CD4-positive, alpha-beta T cell treated with Interleukin-12 subunit alpha and Interleukin-12 subunit beta, for 1 hour (primary cell): ENCODE results near the gene CLOCK.

Experiments
- DNase-seq: peaks from one replicate; pipeline ENCODE4 v3.0.0-alpha.2; 2020

Gene CLOCK

DNA sequence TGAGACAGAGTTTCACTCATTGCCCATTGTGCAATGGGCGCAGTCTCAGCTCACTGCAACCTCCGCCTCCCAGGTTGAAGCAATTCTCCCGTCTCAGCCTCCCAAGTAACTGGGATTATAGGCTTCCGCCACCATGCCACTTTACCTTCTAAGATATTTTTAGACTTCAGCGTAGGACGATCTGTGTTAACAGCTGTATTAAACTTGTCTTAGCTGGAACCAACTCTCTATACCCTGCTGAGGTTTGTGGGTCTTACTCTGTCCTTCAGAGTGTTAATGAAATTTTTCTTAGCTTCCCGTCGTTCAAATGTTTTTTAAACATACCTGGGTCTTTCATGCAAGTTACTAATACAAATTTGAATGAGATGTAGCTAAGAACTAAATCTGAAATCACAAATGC lies 136.3 kb downstream of the CLOCK start:
- no peak for DNase-seq

DNA sequence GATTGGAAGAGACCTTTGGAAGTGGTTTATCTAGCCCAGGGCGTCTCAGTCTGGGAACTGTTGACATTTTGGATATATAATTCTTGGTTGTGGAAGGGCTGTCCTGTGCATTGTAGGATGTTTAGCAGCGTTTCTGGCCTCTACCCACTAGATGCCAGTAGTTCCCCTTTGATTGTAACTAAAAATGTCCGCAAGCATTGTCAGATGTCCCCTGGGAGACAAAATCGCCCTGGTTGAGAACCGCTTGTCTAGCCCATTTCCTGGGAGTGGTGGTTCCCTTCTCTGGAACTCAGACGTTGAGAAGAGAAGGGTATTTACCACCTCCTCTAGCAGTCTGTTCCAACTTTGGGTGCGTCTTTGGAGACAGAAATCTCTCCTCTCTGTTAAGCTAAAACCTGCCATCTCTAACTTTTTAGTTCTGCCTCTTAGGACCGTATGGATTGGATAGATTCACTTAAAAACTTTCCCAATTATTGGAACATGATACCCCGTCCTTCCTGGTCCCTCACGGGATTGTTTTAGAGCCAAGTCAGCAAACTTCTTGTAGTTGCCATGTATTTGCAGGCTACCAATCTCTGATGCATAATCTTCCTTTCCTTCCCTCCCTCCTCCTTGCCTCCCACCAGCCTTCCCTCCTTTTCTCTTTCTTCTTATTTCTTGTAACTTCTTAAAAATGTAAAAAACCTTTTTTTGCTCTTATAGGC lies 137.1 kb downstream of the CLOCK start:
- peak; percentile 10 for DNase-seq

- no peak for DNase-seq
Measured at GRCh38 chr4:55407764-55408163, 138.9 kb downstream of the CLOCK start.

DNA sequence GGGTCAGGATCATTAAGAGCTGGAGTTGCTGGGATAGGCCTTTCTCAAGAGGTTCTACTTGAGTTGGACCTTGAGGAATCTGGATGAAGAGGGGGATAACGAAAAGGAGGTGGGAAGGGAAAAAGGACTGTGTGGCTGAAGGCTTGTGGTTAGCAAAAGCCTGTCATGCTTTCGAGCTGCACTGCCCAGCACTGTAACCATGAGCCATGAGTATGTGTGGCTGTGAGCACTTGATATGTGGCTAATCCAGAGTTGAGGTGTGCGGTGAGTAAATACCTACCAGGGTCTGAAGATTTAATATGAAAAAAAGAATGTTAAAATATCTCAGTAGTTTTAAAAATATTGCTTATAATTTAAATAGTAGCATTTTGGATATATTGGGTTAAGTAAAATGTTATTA lies 139.6 kb downstream of the CLOCK start:
- no peak for DNase-seq

- DNase-seq, result no peak
Measured at GRCh38 chr4:55406545-55406944, 140.2 kb downstream of the CLOCK start.

DNA sequence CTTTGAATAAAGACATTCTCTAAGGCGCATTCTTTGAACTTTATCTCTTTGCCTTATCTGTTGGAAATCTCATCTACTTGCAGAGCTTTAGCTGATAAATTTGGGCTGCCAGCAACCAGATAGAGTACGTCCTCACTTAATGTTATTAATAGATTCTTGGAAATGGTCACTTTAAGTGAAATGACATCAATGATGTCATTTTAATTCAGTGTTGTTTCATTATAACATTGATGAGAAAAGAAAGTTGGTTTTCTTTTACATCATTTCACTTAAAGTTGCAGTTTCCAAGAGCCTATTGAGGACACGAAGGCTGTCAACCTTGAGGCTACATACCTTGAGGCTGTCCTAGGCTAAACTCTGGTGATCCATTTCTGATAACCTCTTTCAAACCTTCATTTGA lies 141.6 kb downstream of the CLOCK start:
- DNase-seq, result no peak

DNA sequence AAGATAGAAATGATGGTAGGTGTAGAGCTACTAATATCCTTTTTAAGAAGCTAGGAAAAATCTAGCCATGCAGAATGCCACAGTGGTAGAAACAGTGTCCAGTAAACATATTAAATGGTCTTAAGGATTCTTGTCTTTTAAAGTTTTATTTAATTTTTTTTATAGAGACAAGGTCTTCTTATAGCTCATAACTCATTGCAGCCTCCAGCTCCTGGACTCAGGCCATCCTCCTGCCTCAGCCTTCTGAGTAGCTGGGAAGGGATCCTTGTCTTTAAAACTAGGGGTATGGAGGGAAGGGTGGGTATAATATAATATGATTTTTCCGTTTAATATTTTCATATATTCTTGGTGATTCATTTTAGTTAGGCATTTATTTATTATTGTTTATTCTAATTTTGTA lies 147.1 kb downstream of the CLOCK start:
- DNase-seq, result no peak

GRCh38 chr4:55398966-55399365 lies 147.7 kb downstream of the CLOCK start:
- DNase-seq, result no peak

GRCh38 chr4:55398461-55398860 lies 148.2 kb downstream of the CLOCK start:
- DNase-seq, result no peak

DNA sequence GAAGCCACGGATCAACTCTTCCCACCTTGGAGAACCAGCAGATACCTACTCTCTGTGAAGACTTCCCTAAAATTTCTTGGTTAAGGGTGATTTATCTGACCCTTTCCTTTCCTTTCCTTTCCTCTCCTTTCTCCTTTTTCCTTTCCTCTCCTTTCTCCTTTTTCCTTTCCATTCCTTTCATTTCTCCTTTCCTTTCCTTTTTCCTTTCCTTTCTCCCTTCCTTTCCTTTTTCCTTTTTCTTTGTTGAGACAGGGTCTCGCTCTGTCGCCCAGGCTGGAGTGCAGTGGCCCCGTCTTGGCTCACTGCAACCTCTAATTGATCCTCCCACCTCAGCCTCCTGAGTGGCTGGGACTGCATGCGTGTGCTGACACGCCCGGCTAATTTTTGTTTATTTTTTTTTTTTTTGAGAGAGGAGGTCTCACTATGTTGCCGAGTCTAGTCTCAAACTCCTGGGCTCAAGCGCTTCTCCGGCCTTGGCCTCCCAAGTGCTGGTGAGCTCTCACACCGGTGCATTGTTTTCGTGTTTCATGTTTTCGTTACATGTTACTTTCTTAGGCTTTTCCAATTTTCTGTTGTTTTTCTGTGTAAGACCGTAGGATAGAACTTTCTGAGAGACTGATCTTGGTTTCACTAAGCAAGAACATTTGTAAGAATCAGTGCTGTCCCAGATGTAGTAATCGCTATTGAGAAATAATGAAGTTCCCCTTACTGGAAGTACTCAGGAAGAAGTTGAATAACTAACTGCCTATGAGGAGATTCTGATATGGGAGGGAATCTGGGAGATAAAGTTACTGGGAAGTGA lies 149.0 kb downstream of the CLOCK start:
- no peak for DNase-seq

- DNase-seq, result no peak
Measured at GRCh38 chr4:55397126-55397436, 149.6 kb downstream of the CLOCK start.

- peak; percentile 26 for DNase-seq
Measured at GRCh38 chr4:55396308-55397125, 150.2 kb downstream of the CLOCK start.

- peak; percentile 89 for DNase-seq
Measured at GRCh38 chr4:55395529-55396307, 151.0 kb downstream of the CLOCK start, which contains the start of gene TMEM165. Gene TMEM165 (plus strand): TSS chr4:55395957. CDS start chr4:55396190, 233 bp downstream.

GRCh38 chr4:55395218-55395528 lies 151.5 kb downstream of the CLOCK start:
- DNase-seq, result no peak

GRCh38 chr4:55393461-55394320 lies 153.0 kb downstream of the CLOCK start:
- DNase-seq, result no peak

DNA sequence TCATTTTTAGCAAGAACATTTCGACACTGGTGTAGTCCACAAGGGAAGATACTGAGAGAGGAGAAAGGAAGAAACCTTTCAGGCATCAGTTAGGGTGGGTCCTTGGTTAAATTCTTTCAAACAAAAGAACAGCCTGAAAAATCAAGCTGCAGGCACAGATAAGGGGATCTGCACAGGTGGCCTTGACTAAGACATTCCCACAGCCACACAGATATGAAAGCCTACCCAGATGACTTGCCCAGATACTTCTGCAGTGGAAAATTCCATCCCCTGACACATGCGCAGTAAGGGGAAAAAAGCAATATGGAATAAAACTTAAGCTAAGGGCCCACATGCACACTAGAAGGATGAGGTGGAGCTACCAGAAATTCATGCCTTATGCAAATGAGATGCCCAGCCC lies 159.9 kb downstream of the CLOCK start:
- DNase-seq, result no peak

- peak; percentile 12 for DNase-seq
Measured at GRCh38 chr4:55386073-55386472, 160.6 kb downstream of the CLOCK start.

DNA sequence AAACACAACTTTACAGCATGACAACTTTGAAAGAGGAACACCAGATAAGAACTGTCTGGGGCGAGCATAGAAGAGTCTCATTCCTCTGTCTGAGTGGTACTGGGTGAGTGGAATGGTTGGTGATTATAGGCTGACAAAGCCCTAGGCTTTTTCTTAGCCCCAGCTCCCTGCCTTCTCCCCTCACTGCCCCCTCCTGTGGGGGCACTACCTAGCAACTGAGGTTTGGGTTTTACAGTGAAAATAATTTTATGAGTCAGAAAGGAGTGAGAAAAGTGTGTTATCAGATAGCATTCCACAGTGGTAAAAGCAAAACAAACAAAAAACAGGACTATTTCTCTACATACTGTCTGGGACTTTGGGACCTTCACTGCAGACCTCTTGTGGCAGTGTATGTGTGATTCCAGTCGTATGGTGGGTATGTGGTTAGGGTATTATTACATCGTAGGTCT lies 161.5 kb downstream of the CLOCK start:
- DNase-seq, result no peak

GRCh38 chr4:55382488-55383003 lies 164.2 kb downstream of the CLOCK start:
- no peak for DNase-seq

DNA sequence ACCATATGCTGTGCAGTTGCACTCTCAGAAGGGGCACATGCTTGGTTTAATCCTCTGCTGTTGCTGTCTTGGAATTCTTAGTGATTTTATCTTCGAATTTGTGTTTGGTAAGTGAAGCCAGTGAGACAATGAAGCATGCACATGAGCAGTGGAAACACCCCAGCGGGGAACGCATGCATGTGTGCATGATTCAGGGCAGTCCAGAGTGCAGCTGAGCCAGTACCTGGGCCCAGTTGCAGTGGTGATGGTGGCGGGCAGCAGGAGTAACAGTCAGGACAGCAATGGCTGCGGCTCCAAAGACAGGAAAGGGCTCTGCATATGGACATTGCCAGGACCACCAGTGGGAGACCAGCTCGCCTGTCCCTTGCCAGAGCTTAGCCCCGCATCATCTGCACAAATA lies 165.2 kb downstream of the CLOCK start:
- no peak for DNase-seq

- DNase-seq, result no peak
Measured at GRCh38 chr4:55380576-55380975, 166.1 kb downstream of the CLOCK start.
